Activated naive CD8-positive, alpha-beta T cell (primary cell): ENCODE measurements around the gene SLC12A4.

Experiments used
- H3K27ac Mint-ChIP-seq: one replicate; pipeline ENCODE4 v1.8.0; 2021; ENCODE audit warnings: mixed read lengths
- H3K27me3 Mint-ChIP-seq: one replicate; pipeline ENCODE4 v1.8.0; 2021; ENCODE audit warnings: mixed read lengths
- H3K36me3 Mint-ChIP-seq: one replicate; pipeline ENCODE4 v1.8.0; 2021; ENCODE audit warnings: mixed read lengths
- H3K4me1 Mint-ChIP-seq: one replicate; pipeline ENCODE4 v1.8.0; 2021; ENCODE audit warnings: low read depth, mixed read lengths
- H3K4me3 Mint-ChIP-seq: one replicate; pipeline ENCODE4 v1.8.0; 2021; ENCODE audit warnings: mild to moderate bottlenecking, mixed read lengths
- H3K9me3 Mint-ChIP-seq: one replicate; pipeline ENCODE4 v1.8.0; 2021; ENCODE audit warnings: low read depth, mixed read lengths

The SLC12A4 gene

GRCh38 chr16:67959536-67960329, 8.7 kb downstream of the SLC12A4 start:
- H3K9me3 Mint-ChIP-seq: no peaks in the 10 kb centered on the region
- H3K4me1 Mint-ChIP-seq: peaks cover 2% of the 10 kb centered on the region
- no peak overlapping the region for H3K4me3 Mint-ChIP-seq
- H3K36me3 Mint-ChIP-seq: peaks cover 2% of the 10 kb centered on the region
- H3K27ac Mint-ChIP-seq: no peak overlapping the region
- no peaks in the 10 kb centered on the region for H3K27me3 Mint-ChIP-seq

- Mint-ChIP-seq H3K4me1 (no peaks in the 10 kb centered on the region), H3K36me3 (no peaks in the 10 kb centered on the region), H3K9me3 (no peaks in the 10 kb centered on the region), H3K4me3 (no peak overlapping the region), H3K27ac (no peak overlapping the region), H3K27me3 (no peaks in the 10 kb centered on the region)
These were observed 10.8 kb downstream of the SLC12A4 start for GRCh38 chr16:67957622-67958021.

GRCh38 chr16:67954421-67955196, 13.8 kb downstream of the SLC12A4 start:
- Mint-ChIP-seq H3K27me3 (no peaks in the 10 kb centered on the region), H3K9me3 (no peaks in the 10 kb centered on the region), H3K4me3 (no peak overlapping the region), H3K36me3 (no peaks in the 10 kb centered on the region), H3K4me1 (no peaks in the 10 kb centered on the region), H3K27ac (no peak overlapping the region)

- H3K9me3 Mint-ChIP-seq: no peaks in the 10 kb centered on the region
- no peaks in the 10 kb centered on the region for H3K4me1 Mint-ChIP-seq
- H3K27ac Mint-ChIP-seq: no peak overlapping the region
- H3K27me3 Mint-ChIP-seq: no peaks in the 10 kb centered on the region
- no peak overlapping the region for H3K4me3 Mint-ChIP-seq
- H3K36me3 Mint-ChIP-seq: no peaks in the 10 kb centered on the region
These were observed 14.6 kb downstream of the SLC12A4 start for GRCh38 chr16:67953641-67954375.

GRCh38 chr16:67951485-67951884, 17.0 kb downstream of the SLC12A4 start:
- Mint-ChIP-seq H3K9me3 (no peaks in the 10 kb centered on the region), H3K4me1 (no peaks in the 10 kb centered on the region), H3K36me3 (no peaks in the 10 kb centered on the region), H3K27ac (no peak overlapping the region), H3K4me3 (no peak overlapping the region), H3K27me3 (no peaks in the 10 kb centered on the region)

- Mint-ChIP-seq H3K27me3 (no peaks in the 10 kb centered on the region), H3K4me3 (no peak overlapping the region), H3K27ac (no peak overlapping the region), H3K9me3 (no peaks in the 10 kb centered on the region), H3K4me1 (no peaks in the 10 kb centered on the region), H3K36me3 (no peaks in the 10 kb centered on the region)
These were observed 18.0 kb downstream of the SLC12A4 start for GRCh38 chr16:67950335-67950843.

GRCh38 chr16:67949645-67950044, 18.8 kb downstream of the SLC12A4 start:
- no peak overlapping the region for H3K27ac Mint-ChIP-seq
- no peak overlapping the region for H3K4me3 Mint-ChIP-seq
- H3K36me3 Mint-ChIP-seq: no peaks in the 10 kb centered on the region
- no peaks in the 10 kb centered on the region for H3K4me1 Mint-ChIP-seq
- H3K27me3 Mint-ChIP-seq: no peaks in the 10 kb centered on the region
- H3K9me3 Mint-ChIP-seq: no peaks in the 10 kb centered on the region

- no peak overlapping the region for H3K4me3 Mint-ChIP-seq
- no peak overlapping the region for H3K27ac Mint-ChIP-seq
These were observed 20.4 kb downstream of the SLC12A4 start for GRCh38 chr16:67948015-67948414.

GRCh38 chr16:67946966-67947558, 21.4 kb downstream of the SLC12A4 start:
- no peak overlapping the region for H3K27ac Mint-ChIP-seq
- no peak overlapping the region for H3K4me3 Mint-ChIP-seq
- H3K9me3 Mint-ChIP-seq: no peaks in the 10 kb centered on the region
- no peaks in the 10 kb centered on the region for H3K36me3 Mint-ChIP-seq
- peaks cover 2% of the 10 kb centered on the region for H3K4me1 Mint-ChIP-seq
- H3K27me3 Mint-ChIP-seq: no peaks in the 10 kb centered on the region

More at GRCh38 chr16:67948015-67948414, 20.4 kb downstream of the SLC12A4 start:
- H3K36me3 Mint-ChIP-seq: no peaks in the 10 kb centered on the region
- no peaks in the 10 kb centered on the region for H3K27me3 Mint-ChIP-seq
- no peaks in the 10 kb centered on the region for H3K9me3 Mint-ChIP-seq
- H3K4me1 Mint-ChIP-seq: no peaks in the 10 kb centered on the region

- Mint-ChIP-seq H3K27me3 (no peaks in the 10 kb centered on the region), H3K9me3 (no peaks in the 10 kb centered on the region), H3K36me3 (no peaks in the 10 kb centered on the region), H3K4me3 (no peak overlapping the region), H3K4me1 (peaks cover 10% of the 10 kb centered on the region), H3K27ac (no peak overlapping the region)
These were observed 22.3 kb downstream of the SLC12A4 start for GRCh38 chr16:67946128-67946569.

- peaks cover 10% of the 10 kb centered on the region for H3K4me1 Mint-ChIP-seq
- H3K27me3 Mint-ChIP-seq: no peaks in the 10 kb centered on the region
- H3K36me3 Mint-ChIP-seq: no peaks in the 10 kb centered on the region
- no peak overlapping the region for H3K27ac Mint-ChIP-seq
- H3K9me3 Mint-ChIP-seq: no peaks in the 10 kb centered on the region
- no peak overlapping the region for H3K4me3 Mint-ChIP-seq
These were observed 23.0 kb downstream of the SLC12A4 start for GRCh38 chr16:67945392-67945933.

GRCh38 chr16:67944690-67945391, 23.6 kb downstream of the SLC12A4 start:
- H3K27ac Mint-ChIP-seq: no peak overlapping the region

GRCh38 chr16:67943619-67944504, 24.6 kb downstream of the SLC12A4 start, which contains the start of gene LCAT:
LCAT (minus strand) TSS chr16:67944120; CDS start chr16:67944101, 19 bp downstream.
- Mint-ChIP-seq H3K4me1 (peaks cover 22% of the 10 kb centered on the region), H3K9me3 (no peaks in the 10 kb centered on the region), H3K36me3 (no peaks in the 10 kb centered on the region), H3K4me3 (no peak within 1 kb of the TSS), H3K27me3 (no peaks in the 10 kb centered on the region), H3K27ac (no peak within 1 kb of the TSS)

More at GRCh38 chr16:67944690-67945391, 23.6 kb downstream of the SLC12A4 start:
- peaks cover 17% of the 10 kb centered on the region for H3K4me1 Mint-ChIP-seq
- H3K36me3 Mint-ChIP-seq: no peaks in the 10 kb centered on the region
- no peaks in the 10 kb centered on the region for H3K9me3 Mint-ChIP-seq
- no peaks in the 10 kb centered on the region for H3K27me3 Mint-ChIP-seq
- H3K4me3 Mint-ChIP-seq: no peak overlapping the region
